ENCODE measurements around the gene TOR1B. TPM values are rescaled to one million over a fixed set of nuclear protein-coding genes. Genes with fewer than 3 reads are reported as not detected.
A peak's percentile ranks its signal among the peaks of the same experiment; 100 is the strongest.
"Not testable (repeated sequence)": the region's sequence is repeated elsewhere in the genome, so short reads cannot be mapped to it uniquely, and the experiment has no call there.

Gene TOR1B, protein sequence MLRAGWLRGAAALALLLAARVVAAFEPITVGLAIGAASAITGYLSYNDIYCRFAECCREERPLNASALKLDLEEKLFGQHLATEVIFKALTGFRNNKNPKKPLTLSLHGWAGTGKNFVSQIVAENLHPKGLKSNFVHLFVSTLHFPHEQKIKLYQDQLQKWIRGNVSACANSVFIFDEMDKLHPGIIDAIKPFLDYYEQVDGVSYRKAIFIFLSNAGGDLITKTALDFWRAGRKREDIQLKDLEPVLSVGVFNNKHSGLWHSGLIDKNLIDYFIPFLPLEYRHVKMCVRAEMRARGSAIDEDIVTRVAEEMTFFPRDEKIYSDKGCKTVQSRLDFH
- total RNA-seq, result 26.5 and 47.3 TPM in 2 replicates

GRCh38 chr9:129802833-129803675 is at the start of gene TOR1B:
Gene TOR1B, plus strand, starts transcription at chr9:129803184. Its CDS starts 29 bp downstream, at chr9:129803213.
- DNase-seq (ENCODE audit: extremely low read depth, low read depth, low spot score), result peak; percentile 29

DNA sequence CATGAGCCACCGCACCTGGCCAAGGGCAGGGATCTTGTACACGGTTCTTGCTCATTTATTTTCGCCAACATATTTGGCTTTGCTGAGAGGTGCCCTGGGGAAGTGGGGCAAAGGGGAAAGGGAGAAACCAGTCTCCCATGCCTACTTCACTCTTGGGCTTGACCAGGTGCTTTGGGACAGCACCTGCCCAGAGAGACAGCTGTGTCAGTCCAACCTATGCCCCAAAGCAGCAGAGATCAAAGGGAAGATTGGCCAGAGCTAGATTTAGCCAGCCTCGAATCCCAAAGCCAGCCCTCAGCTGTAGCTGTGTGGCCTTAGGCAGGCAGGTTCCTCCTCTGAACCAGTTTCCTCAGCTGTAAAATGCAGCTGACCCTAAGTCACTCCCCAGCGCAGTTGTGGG is 47.8 kb upstream of the TOR1B start:
- no peak for DNase-seq (ENCODE audit: extremely low read depth, low read depth, low spot score)

- DNase-seq (ENCODE audit: extremely low read depth, low read depth, low spot score), result no peak
Measured at GRCh38 chr9:129756191-129756590, 46.8 kb upstream of the TOR1B start.

GRCh38 chr9:129757045-129757444 is 45.9 kb upstream of the TOR1B start:
- DNase-seq (ENCODE audit: extremely low read depth, low read depth, low spot score), result no peak

DNA sequence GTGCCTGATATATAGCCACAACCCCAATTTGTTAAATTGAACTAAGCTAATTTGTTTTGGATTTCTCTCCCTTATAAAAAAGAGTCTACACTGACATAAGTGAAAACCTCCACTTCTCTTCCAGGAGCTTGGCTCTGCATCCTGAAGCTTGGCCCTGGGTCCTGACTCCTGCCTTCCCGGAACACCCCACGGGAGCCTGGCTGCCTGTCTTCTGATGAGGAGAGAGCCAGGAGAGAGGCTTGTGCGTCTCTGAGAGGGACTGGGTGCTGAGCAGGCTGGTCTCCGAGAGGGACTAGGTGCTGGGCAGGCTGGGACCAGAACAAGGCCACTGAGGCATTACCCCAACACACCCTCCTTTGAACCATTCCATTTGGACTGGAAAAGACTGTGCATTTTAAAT is 43.7 kb upstream of the TOR1B start:
- no peak for DNase-seq (ENCODE audit: extremely low read depth, low read depth, low spot score)

GRCh38 chr9:129759804-129760502 is 43.0 kb upstream of the TOR1B start:
- no peak for DNase-seq (ENCODE audit: extremely low read depth, low read depth, low spot score)

DNA sequence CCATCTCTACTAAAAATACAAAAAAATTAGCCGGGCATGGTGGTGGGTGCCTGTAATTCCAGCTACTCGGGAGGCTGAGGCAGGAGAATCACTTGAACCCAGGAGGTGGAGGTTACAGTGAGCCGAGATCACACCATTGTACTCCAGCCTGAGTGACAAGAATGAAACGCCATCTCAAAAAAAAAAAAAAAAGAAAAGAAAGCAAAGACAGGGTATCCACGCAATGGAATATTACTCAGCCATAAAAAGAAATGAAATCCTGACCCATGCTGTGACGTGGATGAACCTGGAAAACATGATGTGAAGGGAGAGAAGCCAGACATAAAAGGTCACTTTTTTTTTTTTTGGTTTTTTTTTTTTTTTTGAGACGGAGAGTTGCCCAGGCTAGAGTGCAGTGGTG is 42.2 kb upstream of the TOR1B start:
- DNase-seq (ENCODE audit: extremely low read depth, low read depth, low spot score), result not testable (repeated sequence)

DNA sequence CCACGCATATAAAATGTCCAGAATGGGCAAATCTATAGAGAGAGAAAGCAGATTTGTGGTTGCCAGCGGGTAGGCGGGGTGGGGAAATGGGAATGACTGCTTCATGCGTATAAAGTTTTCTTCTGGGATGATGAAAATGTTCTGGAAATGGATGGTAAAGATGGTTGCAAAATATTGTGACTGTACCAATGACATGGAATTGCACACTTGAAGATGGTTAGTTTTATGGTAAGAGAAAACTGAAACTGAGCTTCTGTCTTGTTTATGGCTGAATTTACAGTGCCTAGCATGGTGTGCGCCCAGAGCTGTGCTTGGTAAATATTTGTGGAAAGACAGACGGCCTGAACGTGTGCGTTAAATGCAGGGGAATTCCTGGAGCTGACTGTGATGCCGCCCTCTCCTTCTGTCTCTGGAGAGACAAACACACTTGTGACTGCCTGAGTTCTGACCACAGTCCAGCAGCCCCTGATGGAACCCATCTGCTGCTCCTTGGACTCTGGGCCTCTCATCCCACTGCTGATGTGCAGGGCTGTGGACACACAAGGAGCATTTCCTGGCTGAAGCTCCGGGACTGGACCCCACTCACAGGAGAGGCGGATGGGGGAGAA is 41.6 kb upstream of the TOR1B start:
- no peak for DNase-seq (ENCODE audit: extremely low read depth, low read depth, low spot score)

DNA sequence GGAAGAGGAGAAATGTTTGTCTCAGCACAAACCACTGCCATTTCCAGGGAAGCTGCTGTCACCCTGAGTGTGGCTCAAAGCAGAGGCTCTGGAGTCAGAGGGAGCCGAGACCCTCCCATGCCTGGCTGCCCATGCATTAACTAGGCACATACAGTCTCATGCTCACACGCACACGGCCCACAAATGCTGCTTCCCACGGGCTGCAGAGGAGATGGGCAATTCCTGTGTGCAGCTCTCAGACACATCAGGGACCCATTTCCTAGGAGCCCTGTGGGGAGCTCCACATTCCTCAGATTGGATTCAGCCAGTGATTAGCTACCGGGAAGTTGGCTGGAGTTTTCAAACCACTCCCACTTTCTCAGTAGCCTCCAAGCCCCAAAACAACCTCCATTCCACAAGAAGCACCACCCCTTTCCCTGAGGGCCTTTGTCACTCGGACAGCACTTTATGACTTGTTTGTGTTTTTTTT is 41.0 kb upstream of the TOR1B start:
- DNase-seq (ENCODE audit: extremely low read depth, low read depth, low spot score), result no peak

- not testable (repeated sequence) for DNase-seq (ENCODE audit: extremely low read depth, low read depth, low spot score)
Measured at GRCh38 chr9:129762370-129762984, 40.5 kb upstream of the TOR1B start.

DNA sequence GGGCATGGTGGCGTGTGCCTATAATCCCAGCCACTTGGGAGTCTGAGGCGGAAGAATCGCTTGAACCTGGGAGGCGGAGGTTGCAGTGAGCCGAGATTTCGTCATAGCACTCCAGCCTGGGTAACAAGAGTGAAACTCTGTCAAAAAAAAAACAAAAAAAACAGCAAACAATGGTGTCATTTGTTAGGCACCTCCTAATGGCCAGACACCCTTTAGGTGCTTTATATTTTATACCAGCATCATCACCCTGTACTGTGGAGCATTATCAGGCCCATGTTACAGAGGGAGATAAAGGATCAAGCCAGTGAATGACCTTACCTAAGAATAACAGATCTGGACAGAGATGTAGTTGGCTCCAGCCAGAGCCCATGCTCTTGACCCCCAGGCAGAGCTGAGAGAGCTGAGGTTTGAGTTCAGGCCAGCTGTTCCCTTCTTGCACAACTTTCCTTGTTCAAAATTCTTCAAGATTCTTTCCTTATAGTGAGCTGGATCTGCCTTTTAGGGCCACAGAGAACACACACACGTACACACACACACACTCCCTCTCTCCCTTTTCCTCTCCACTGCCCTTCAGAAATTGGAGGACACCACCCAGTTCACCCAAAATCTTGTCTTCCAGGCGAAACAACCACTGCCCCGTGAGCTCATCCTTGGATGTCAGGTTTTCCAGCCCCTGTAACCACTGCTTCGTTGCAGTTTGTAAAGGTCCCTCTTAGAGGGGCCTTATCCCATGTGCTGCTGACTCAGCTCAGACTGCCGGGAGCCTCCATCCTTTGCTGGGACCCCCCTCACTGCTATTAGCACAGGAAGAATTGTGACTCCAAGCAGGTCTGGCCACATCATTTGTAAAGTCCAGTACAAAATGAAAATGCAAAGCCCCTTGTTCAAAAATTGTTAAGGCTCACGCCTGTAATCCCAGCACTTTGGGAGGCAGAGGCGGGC is 39.7 kb upstream of the TOR1B start:
- no peak for DNase-seq (ENCODE audit: extremely low read depth, low read depth, low spot score)

DNA sequence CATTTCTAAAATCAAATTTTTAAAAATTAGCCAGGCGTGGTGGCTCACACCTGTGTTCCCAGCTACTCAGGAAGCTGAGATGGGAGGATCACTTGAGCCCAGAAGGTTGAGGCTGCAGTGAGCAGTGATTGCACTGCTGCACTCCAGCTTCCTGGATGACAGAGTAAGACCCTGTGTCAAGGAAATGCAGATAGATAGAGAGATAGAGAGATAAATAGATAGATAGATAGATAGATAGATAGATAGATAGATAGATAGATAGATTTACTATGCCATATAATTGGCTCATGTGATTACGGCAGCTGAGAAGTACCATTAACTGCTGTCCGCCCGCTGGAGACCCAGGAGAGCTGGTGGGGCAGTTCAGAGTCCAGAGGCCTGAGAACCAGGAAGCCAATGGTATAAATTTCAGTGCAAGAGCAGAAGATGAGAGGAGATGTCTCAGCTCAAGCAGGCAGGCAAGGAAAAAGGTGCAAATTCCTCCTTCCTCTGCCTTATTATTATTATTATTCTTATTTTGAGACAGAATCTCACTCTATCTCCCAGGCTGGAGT is 37.1 kb upstream of the TOR1B start:
- DNase-seq (ENCODE audit: extremely low read depth, low read depth, low spot score), result no peak

GRCh38 chr9:129768486-129768885 is 34.5 kb upstream of the TOR1B start:
- DNase-seq (ENCODE audit: extremely low read depth, low read depth, low spot score), result no peak

GRCh38 chr9:129769669-129770068 is 33.3 kb upstream of the TOR1B start:
- DNase-seq (ENCODE audit: extremely low read depth, low read depth, low spot score), result no peak

DNA sequence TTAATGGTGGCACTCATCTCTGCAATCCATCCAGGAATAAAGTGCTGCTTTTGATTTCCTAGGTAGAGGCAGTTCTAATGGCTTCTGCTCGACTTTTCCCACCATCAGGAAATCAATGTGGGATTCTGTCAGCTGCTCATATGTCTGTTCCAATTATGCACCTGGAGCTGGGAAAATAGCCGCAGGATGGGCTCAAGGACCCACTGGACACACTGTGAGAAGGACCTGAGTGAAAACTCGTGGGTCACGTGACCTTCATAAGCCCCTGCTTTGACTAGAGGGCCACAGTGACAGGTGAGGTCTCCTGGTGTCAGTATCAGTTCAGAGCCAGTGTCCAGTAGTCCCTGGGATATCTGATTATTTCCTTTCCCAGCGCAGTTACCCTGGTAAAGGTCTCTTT is 32.2 kb upstream of the TOR1B start:
- DNase-seq (ENCODE audit: extremely low read depth, low read depth, low spot score), result no peak

DNA sequence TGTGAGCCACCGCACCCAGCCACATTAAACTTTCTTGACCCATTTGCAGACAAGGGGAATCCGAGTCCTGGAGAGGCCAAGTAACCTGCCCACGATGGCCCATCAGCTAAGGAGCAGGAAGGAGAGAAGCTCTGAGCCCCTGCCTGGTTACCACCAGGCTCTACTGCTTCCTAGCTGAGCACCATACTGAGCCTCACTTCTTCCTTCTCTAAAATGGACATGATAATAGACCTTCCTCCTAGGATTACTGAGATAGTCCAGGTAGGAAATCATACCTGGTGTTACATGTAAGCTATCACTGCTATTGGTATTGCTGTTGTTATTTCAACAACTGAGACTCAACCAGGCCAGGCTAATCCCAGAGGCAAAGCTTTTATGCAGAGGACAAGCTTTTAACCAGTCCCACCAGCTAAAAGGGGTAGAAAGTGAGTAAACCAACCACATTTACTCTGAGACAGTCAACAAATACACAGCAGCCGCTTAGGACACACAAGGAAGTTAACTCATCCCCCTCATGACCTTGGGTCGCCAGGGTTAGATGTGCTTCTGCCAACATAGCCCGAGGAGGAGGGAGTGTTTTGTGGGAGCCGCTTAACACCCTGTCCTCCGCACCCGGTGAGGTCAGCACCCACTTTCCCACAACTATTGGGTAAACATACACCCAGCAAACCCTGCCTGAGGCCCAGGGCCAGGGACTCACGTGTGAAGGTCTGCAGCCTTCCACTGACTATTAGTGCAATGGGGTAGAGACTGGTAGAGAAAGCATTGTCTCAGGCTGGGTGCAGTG is 29.5 kb upstream of the TOR1B start:
- DNase-seq (ENCODE audit: extremely low read depth, low read depth, low spot score), result no peak

- no peak for DNase-seq (ENCODE audit: extremely low read depth, low read depth, low spot score)
Measured at GRCh38 chr9:129774791-129775447, 28.1 kb upstream of the TOR1B start.

- DNase-seq (ENCODE audit: extremely low read depth, low read depth, low spot score), result no peak
Measured at GRCh38 chr9:129775448-129775798, 27.6 kb upstream of the TOR1B start.
